Stimulated activated memory B cell treated with anti-CD40 and anti-IgM and Interleukin-4, amounts not matched to agents 10 μg/mL and 1 μg/mL and 100 μg/mL, for 72 hours (primary cell): ENCODE measurements around the gene ADM5.

ENCODE experiments used
- ATAC-seq: fragments of 150-1000 bp; cut with Tn5 transposase; 2 replicates; pipeline ENCODE4 v1.10.0; 2021
- H3K27ac Mint-ChIP-seq: one replicate; pipeline ENCODE4 v1.8.0; 2022; ENCODE audit warnings: mild to moderate bottlenecking, mixed read lengths
- H3K27me3 Mint-ChIP-seq: one replicate; pipeline ENCODE4 v1.8.0; 2022; ENCODE audit warnings: mixed read lengths
- H3K36me3 Mint-ChIP-seq: one replicate; pipeline ENCODE4 v1.8.0; 2022; ENCODE audit warnings: mixed read lengths
- H3K4me1 Mint-ChIP-seq: one replicate; pipeline ENCODE4 v1.8.0; 2022; ENCODE audit warnings: mixed read lengths
- H3K4me3 Mint-ChIP-seq: one replicate; pipeline ENCODE4 v1.8.0; 2022; ENCODE audit warnings: mild to moderate bottlenecking, moderate library complexity, mixed read lengths
- H3K9me3 Mint-ChIP-seq: one replicate; pipeline ENCODE4 v1.8.0; 2022; ENCODE audit warnings: mixed read lengths

Gene ADM5

GRCh38 chr19:49684251-49684982 is 5.0 kb upstream of the ADM5 start:
- Mint-ChIP-seq H3K4me1 (peaks cover 55% of the 10 kb centered on the region), H3K9me3 (no peaks in the 10 kb centered on the region), H3K27ac (peak overlapping the region; percentile 57), H3K4me3 (no peak overlapping the region), H3K27me3 (peaks cover 6% of the 10 kb centered on the region), H3K36me3 (peaks cover 73% of the 10 kb centered on the region)
- no peak for ATAC-seq

GRCh38 chr19:49684983-49685553 is 4.3 kb upstream of the ADM5 start:
- Mint-ChIP-seq H3K4me3 (no peak overlapping the region), H3K4me1 (peaks cover 55% of the 10 kb centered on the region), H3K9me3 (no peaks in the 10 kb centered on the region), H3K27me3 (peaks cover 12% of the 10 kb centered on the region), H3K36me3 (peaks cover 73% of the 10 kb centered on the region), H3K27ac (peak overlapping the region; percentile 58)
- ATAC-seq = no peak

GRCh38 chr19:49685845-49686332 is 3.5 kb upstream of the ADM5 start:
- Mint-ChIP-seq H3K4me3 (no peak overlapping the region), H3K4me1 (peaks cover 55% of the 10 kb centered on the region), H3K36me3 (peaks cover 75% of the 10 kb centered on the region), H3K27me3 (peaks cover 20% of the 10 kb centered on the region), H3K9me3 (no peaks in the 10 kb centered on the region), H3K27ac (peak overlapping the region; percentile 58)
- no peak for ATAC-seq

GRCh38 chr19:49686503-49687088 is 2.8 kb upstream of the ADM5 start:
- no peak overlapping the region for H3K4me3 Mint-ChIP-seq
- peaks cover 72% of the 10 kb centered on the region for H3K36me3 Mint-ChIP-seq
- no peaks in the 10 kb centered on the region for H3K9me3 Mint-ChIP-seq
- no peak overlapping the region for H3K27ac Mint-ChIP-seq
- ATAC-seq = no peak
- peaks cover 57% of the 10 kb centered on the region for H3K4me1 Mint-ChIP-seq
- peaks cover 27% of the 10 kb centered on the region for H3K27me3 Mint-ChIP-seq

- no peaks in the 10 kb centered on the region for H3K9me3 Mint-ChIP-seq
- H3K36me3 Mint-ChIP-seq = peaks cover 68% of the 10 kb centered on the region
- H3K27me3 Mint-ChIP-seq = peaks cover 30% of the 10 kb centered on the region
- ATAC-seq = no peak
- H3K4me3 Mint-ChIP-seq = no peak overlapping the region
- no peak overlapping the region for H3K27ac Mint-ChIP-seq
- peaks cover 57% of the 10 kb centered on the region for H3K4me1 Mint-ChIP-seq
These were observed 2.2 kb upstream of the ADM5 start for GRCh38 chr19:49687150-49687549.

GRCh38 chr19:49687566-49688316 is 1.7 kb upstream of the ADM5 start:
- Mint-ChIP-seq H3K9me3 (no peaks in the 10 kb centered on the region), H3K4me1 (peaks cover 57% of the 10 kb centered on the region), H3K4me3 (no peak overlapping the region), H3K27me3 (peaks cover 36% of the 10 kb centered on the region), H3K27ac (no peak overlapping the region), H3K36me3 (peaks cover 63% of the 10 kb centered on the region)
- ATAC-seq = no peak

GRCh38 chr19:49688531-49689132 is 762 bp upstream of the ADM5 start:
- H3K27me3 Mint-ChIP-seq = peaks cover 41% of the 10 kb centered on the region

GRCh38 chr19:49690079-49690655 is 773 bp downstream of the ADM5 start:
- no peak for ATAC-seq
- peaks cover 41% of the 10 kb centered on the region for H3K27me3 Mint-ChIP-seq
- peaks cover 45% of the 10 kb centered on the region for H3K36me3 Mint-ChIP-seq
- peak overlapping the region; percentile 18 for H3K27ac Mint-ChIP-seq
- peak overlapping the region; percentile 73 for H3K4me3 Mint-ChIP-seq
- H3K4me1 Mint-ChIP-seq = peaks cover 46% of the 10 kb centered on the region
- H3K9me3 Mint-ChIP-seq = no peaks in the 10 kb centered on the region

More at GRCh38 chr19:49688531-49689132, 762 bp upstream of the ADM5 start:
- Mint-ChIP-seq H3K36me3 (peaks cover 60% of the 10 kb centered on the region), H3K27ac (no peak overlapping the region), H3K9me3 (no peaks in the 10 kb centered on the region), H3K4me3 (no peak overlapping the region), H3K4me1 (peaks cover 56% of the 10 kb centered on the region)
- ATAC-seq = no peak

GRCh38 chr19:49690656-49691242 is 1.4 kb downstream of the ADM5 start, which contains the start of gene CPT1C:
Gene CPT1C (plus strand): TSS chr19:49691116. CDS start chr19:49692253, 1,137 bp downstream.
- peak; percentile 18 for ATAC-seq
- Mint-ChIP-seq H3K36me3 (peaks cover 39% of the 10 kb centered on the region), H3K27ac (peak within 1 kb of the TSS; percentile 18), H3K4me3 (peak within 1 kb of the TSS; percentile 73), H3K27me3 (peaks cover 41% of the 10 kb centered on the region), H3K9me3 (no peaks in the 10 kb centered on the region), H3K4me1 (peaks cover 40% of the 10 kb centered on the region)

GRCh38 chr19:49691243-49692146 is 2.1 kb downstream of the ADM5 start:
- Mint-ChIP-seq H3K9me3 (no peaks in the 10 kb centered on the region), H3K27me3 (peaks cover 41% of the 10 kb centered on the region), H3K27ac (peak overlapping the region; percentile 18), H3K36me3 (peaks cover 36% of the 10 kb centered on the region), H3K4me3 (peak overlapping the region; percentile 73), H3K4me1 (peaks cover 38% of the 10 kb centered on the region)
- ATAC-seq = peak; percentile 34

- H3K4me3 Mint-ChIP-seq = no peak overlapping the region
- peaks cover 31% of the 10 kb centered on the region for H3K36me3 Mint-ChIP-seq
- peaks cover 41% of the 10 kb centered on the region for H3K27me3 Mint-ChIP-seq
- no peak overlapping the region for H3K27ac Mint-ChIP-seq
- H3K4me1 Mint-ChIP-seq = peaks cover 38% of the 10 kb centered on the region
- H3K9me3 Mint-ChIP-seq = no peaks in the 10 kb centered on the region
- ATAC-seq = no peak
These were observed 2.7 kb downstream of the ADM5 start for GRCh38 chr19:49692147-49692506.

- Mint-ChIP-seq H3K27ac (no peak overlapping the region), H3K9me3 (no peaks in the 10 kb centered on the region), H3K4me1 (peaks cover 3% of the 10 kb centered on the region), H3K27me3 (peaks cover 31% of the 10 kb centered on the region), H3K36me3 (no peaks in the 10 kb centered on the region), H3K4me3 (no peak overlapping the region)
- ATAC-seq = no peak
These were observed 6.7 kb downstream of the ADM5 start for GRCh38 chr19:49696115-49696514.

- Mint-ChIP-seq H3K36me3 (no peaks in the 10 kb centered on the region), H3K9me3 (no peaks in the 10 kb centered on the region), H3K4me3 (no peak overlapping the region), H3K27me3 (peaks cover 32% of the 10 kb centered on the region), H3K27ac (no peak overlapping the region), H3K4me1 (no peaks in the 10 kb centered on the region)
- ATAC-seq = no peak
These were observed 7.5 kb downstream of the ADM5 start for GRCh38 chr19:49696865-49697264.
